HEK293 (cell line): ENCODE results near the gene GEMIN7.

ENCODE experiments used
- CTCF ChIP-seq: fragments of 450-650 bp; formaldehyde crosslinking; IDR thresholded peaks from 2 replicates; pipeline ENCODE4 v1.5.1; 2016; ENCODE audit warnings: missing biosample characterization, missing genetic modification characterization
- KLF16 ChIP-seq: fragments of 450-650 bp; formaldehyde crosslinking; IDR thresholded peaks from 2 replicates; pipeline ENCODE4 v1.5.1; 2017; ENCODE audit warnings: missing biosample characterization, missing genetic modification characterization
- SETDB1 ChIP-seq: IDR thresholded peaks from one replicate; pipeline ENCODE4 v1.6.1; 2017; ENCODE audit warnings: mild to moderate bottlenecking, low read length, moderate library complexity, mixed read lengths; ENCODE audit not compliant: insufficient read length
- YY1 ChIP-seq: fragments of 450-650 bp; formaldehyde crosslinking; IDR thresholded peaks from 2 replicates; pipeline ENCODE4 v1.5.1; 2018; ENCODE audit warnings: missing biosample characterization, missing genetic modification characterization
- ZBTB20 ChIP-seq: fragments of 450-650 bp; formaldehyde crosslinking; IDR thresholded peaks from 2 replicates; pipeline ENCODE4 v1.5.1; 2016; ENCODE audit warnings: missing biosample characterization, missing genetic modification characterization
- ZNF133 ChIP-seq: fragments of 450-650 bp; formaldehyde crosslinking; IDR thresholded peaks from 2 replicates; pipeline ENCODE4 v1.5.1; 2016; ENCODE audit warnings: missing biosample characterization, missing genetic modification characterization
- ZSCAN30 ChIP-seq: fragments of 450-650 bp; IDR thresholded peaks from 2 replicates; pipeline ENCODE4 v1.5.1; 2018; ENCODE audit warnings: missing biosample characterization, mild to moderate bottlenecking, missing genetic modification characterization, moderate library complexity

- no peak for TF ChIP-seq ZBTB20
- no peak for TF ChIP-seq CTCF (tag by site-specific recombination)
- TF ChIP-seq KLF16 (tag by site-specific recombination), result no peak
- no peak for TF ChIP-seq ZNF133 (tag by site-specific recombination)
- no peak for TF ChIP-seq YY1 (tag by site-specific recombination)
- no peak for TF ChIP-seq ZSCAN30 (tag by site-specific recombination)
- no peak for TF ChIP-seq SETDB1
Measured at GRCh38 chr19:45071545-45071938, 7.5 kb upstream of the GEMIN7 start.
